ENCODE results near the gene HEY2. TPM values are rescaled to one million over a fixed set of nuclear protein-coding genes. Genes with fewer than 3 reads are reported as not detected.
A peak's percentile ranks its signal among the peaks of the same experiment; 100 is the strongest.

Gene HEY2
- total RNA-seq, 6 donors from 2014 or later = 1.3 to 3.3 (median 1.8) TPM

DNA sequence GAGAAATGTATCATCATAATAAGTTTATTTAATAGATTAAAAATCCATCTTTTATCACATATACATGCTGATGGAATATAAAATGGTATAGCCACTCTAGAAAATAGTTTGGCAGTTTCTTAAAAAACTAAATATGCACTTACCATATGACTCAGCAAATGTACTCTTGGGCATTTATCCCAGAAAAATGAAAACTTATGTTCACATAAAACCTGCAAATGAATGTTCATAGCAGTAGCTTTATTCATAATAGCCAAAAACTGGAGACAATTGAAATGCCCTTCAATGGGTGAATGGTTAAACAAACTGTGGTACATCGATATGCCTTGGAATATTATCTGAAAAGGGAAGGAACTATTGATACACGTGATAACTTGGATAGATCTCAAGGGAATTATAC is 34.9 kb downstream of the HEY2 start:
- DNase-seq = no peak
- Histone ChIP-seq H3K36me3 (no peaks in the 10 kb centered on the region), H3K27ac (no peak overlapping the region), H3K4me1 (peaks cover 13 to 24% (median 16%) of the 10 kb centered on the region in 4 donors), H3K9me3 (no peaks in the 10 kb centered on the region), H3K27me3 (no peaks in the 10 kb centered on the region), H3K4me3 (no peak overlapping the region)
- ATAC-seq (ENCODE audit: low FRiP score in 2 of 2) = no peak
- WGBS, 2 donors = 75 to 79% methylated on average over 2 of the region's 2 CpGs
- TF ChIP-seq POLR2A (IDR thresholded peaks at IDR 0.05) (no peak), CTCF (IDR thresholded peaks at IDR 0.05) (no peak), EP300 (IDR thresholded peaks at IDR 0.05) (no peak), POLR2AphosphoS5 (IDR thresholded peaks at IDR 0.05) (no peak)

- H3K27me3 ChIP-seq = no peaks in the 10 kb centered on the region
- WGBS, 2 donors = 27 to 33% methylated on average over 2 of the region's 2 CpGs
- H3K4me1 ChIP-seq = peaks cover 16 to 28% (median 24%) of the 10 kb centered on the region in 4 donors
- peak in 1 of 2 donors; percentile 49 for DNase-seq
- H3K27ac ChIP-seq = no peak overlapping the region
- no peaks in the 10 kb centered on the region for H3K9me3 ChIP-seq
- no peak for ATAC-seq (ENCODE audit: low FRiP score in 2 of 2)
- no peaks in the 10 kb centered on the region for H3K36me3 ChIP-seq
- H3K4me3 ChIP-seq = no peak overlapping the region
- peak in 3 of 6 experiments; percentile 6 to 44 (median 16) for TF ChIP-seq CTCF (IDR thresholded peaks at IDR 0.05)
- no peak for TF ChIP-seq POLR2AphosphoS5 (IDR thresholded peaks at IDR 0.05)
Observed at GRCh38 chr6:125787791-125788190, 38.4 kb downstream of the HEY2 start.

GRCh38 chr6:125789167-125789566 is 39.7 kb downstream of the HEY2 start:
- Histone ChIP-seq H3K9me3 (no peaks in the 10 kb centered on the region), H3K27ac (peak overlapping the region; percentile 95 to 99 (median 96)), H3K36me3 (no peaks in the 10 kb centered on the region), H3K4me1 (peaks cover 19 to 36% (median 29%) of the 10 kb centered on the region in 4 donors), H3K4me3 (no peak overlapping the region), H3K27me3 (no peaks in the 10 kb centered on the region)
- TF ChIP-seq POLR2AphosphoS5 (IDR thresholded peaks at IDR 0.05) (peak in 1 of 2 donors; percentile 9), POLR2A (IDR thresholded peaks at IDR 0.05) (no peak), EP300 (IDR thresholded peaks at IDR 0.05) (peak in 1 of 4 donors; percentile 3), CTCF (IDR thresholded peaks at IDR 0.05) (no peak)
- DNase-seq (peak in 1 of 2 donors; percentile 65), ATAC-seq (ENCODE audit: low FRiP score in 2 of 2) (no peak)
- WGBS, 2 donors = 26 to 31% methylated on average over 1 of the region's 1 CpG

- peak; percentile 10 to 50 for ATAC-seq (ENCODE audit: low FRiP score in 2 of 2)
- Histone ChIP-seq H3K4me1 (peaks cover 19 to 38% (median 32%) of the 10 kb centered on the region in 4 donors), H3K9me3 (no peaks in the 10 kb centered on the region), H3K36me3 (no peaks in the 10 kb centered on the region), H3K27ac (peak overlapping the region; percentile 95 to 99 (median 96)), H3K27me3 (no peaks in the 10 kb centered on the region), H3K4me3 (peak overlapping the region; percentile 70 to 96 (median 86))
- DNase-seq = peak; percentile 2 to 75
- TF ChIP-seq POLR2AphosphoS5 (IDR thresholded peaks at IDR 0.05) = peak in 1 of 2 donors; percentile 19
- no peak for TF ChIP-seq CTCF (IDR thresholded peaks at IDR 0.05)
- 16 to 18% methylated on average over 15 to 19 of the region's 19 CpGs for WGBS, 2 donors
Observed at GRCh38 chr6:125789576-125790357, 40.3 kb downstream of the HEY2 start.
